GM21447 (cell line): Measurements from ENCODE around the gene FIZ1.

Source experiments
- ATAC-seq: cut with Tn5 transposase; IDR thresholded peaks from one replicate; pipeline ENCODE4 v1.9.1; 2021; ENCODE audit not compliant: unreplicated experiment

FIZ1 gene

DNA sequence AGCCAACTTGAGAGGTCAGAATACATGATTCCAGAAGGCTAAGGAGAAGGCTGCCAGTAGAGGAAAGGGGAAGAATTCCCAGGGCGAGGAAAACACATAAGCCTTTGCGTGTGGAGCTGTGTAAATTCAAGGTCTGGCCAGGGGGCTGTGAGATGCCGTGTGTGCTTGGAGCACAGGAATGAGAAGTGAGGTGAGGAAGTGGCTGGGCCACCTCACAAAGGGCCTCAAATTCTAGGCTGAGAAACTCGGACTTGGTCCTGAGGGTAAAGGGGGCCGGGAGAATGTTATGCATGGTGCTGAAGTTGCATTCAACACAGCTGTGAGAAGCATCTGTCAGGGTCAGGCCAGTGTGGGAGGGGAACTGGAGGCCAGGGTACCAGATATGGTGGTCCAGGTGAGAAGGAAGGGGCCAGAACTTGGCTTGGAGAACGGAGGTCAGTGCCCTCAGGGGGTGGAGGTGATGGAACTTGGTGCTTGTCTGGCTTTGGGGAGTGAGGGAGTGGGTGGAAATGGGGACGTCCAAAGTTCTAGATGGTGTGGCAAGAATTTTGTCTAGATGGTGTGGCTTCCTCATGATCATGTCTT, 36.6 kb upstream of the FIZ1 start:
- ATAC-seq, result no peak

DNA sequence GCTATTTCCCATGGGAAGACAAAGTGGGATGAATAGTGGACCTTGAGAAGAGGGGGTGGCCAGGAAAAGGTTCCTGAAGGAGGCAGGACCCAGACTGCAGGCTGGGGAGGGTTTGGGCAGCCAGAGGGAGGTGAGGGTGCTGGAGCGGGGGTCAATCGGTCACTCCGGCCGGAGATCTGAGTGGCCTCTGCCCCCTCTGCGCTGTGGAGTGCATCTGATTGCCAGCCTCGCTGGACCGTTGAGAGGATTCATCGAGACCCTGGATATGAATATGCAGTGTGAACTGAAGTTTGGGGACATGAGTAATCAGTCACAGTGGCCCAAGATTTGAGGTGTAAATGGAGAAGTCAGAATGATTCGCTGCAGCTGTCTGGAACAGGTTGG, 36.0 kb upstream of the FIZ1 start:
- no peak for ATAC-seq

DNA sequence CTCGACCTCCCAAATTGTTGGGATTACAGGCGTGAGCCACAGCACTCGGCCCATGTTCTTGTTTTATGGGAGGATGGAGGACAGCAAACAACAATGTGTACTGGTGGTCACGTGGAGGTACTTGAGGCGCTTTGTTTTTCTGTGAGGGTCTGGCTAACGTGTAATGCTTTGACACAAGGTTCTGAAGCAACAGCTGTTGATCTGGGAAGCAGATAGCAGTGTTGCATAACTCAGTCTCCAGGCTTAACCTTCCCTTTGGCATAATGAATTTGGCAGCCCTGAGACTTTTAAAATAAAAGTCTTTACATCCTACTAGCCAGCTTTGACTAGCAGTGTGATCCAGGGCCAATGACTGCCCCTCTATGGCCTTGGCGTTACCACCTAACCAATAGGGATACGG, 34.5 kb upstream of the FIZ1 start:
- no peak for ATAC-seq

DNA sequence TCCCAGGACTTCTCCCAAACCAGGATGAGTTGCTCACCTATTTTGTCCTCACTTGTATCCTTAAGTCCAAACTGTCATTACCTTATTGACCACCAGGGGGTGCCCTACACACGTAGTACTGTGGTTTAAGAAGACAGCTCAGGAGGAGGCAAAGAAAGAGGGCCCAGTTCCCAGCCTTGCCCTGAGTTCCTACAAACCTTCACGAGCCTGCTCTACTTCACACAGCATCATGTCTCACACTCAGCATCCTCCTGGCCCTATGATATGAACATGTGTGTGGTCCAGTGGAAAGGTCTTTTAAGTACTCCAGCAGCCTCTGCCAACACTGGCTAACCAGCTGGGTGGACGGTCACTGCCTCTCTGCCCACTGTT, 33.1 kb upstream of the FIZ1 start:
- no peak for ATAC-seq

DNA sequence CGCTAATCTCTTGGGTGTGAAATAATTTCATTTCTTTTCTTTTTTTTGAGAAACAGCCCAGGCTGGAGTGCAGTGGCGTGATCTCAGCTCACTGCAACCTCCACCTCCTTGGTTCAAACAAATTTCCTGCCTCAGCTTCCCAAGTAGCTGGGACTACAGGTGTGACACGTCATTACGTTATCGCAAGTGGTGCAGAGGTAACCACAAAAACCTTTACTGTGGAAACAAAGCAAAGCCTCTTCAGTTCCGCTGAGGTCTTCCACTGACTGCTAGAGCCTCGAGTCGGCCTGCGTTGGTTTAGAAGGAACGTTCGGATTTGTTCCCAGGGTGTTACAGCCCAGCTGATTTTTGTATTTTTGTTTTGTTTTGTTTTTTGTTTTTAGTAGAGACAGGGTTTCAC, 27.0 kb upstream of the FIZ1 start:
- ATAC-seq, result no peak

DNA sequence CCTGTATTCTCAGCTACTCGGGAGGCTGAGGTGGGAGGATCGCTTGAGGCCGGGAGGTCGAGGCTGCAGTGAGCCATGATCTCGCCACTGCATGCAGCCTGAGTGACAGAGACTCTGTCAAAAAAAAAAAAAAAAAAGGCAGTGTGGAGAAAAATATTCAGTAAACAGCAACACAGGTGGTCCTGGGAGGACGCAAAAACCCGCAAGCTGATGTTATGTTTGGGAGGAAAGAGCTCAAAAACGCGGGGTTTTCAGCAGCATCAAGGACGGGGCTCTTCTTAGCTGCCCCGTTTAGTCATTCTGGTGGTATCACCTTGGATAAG, 25.6 kb upstream of the FIZ1 start:
- ATAC-seq, result peak; percentile 7

DNA sequence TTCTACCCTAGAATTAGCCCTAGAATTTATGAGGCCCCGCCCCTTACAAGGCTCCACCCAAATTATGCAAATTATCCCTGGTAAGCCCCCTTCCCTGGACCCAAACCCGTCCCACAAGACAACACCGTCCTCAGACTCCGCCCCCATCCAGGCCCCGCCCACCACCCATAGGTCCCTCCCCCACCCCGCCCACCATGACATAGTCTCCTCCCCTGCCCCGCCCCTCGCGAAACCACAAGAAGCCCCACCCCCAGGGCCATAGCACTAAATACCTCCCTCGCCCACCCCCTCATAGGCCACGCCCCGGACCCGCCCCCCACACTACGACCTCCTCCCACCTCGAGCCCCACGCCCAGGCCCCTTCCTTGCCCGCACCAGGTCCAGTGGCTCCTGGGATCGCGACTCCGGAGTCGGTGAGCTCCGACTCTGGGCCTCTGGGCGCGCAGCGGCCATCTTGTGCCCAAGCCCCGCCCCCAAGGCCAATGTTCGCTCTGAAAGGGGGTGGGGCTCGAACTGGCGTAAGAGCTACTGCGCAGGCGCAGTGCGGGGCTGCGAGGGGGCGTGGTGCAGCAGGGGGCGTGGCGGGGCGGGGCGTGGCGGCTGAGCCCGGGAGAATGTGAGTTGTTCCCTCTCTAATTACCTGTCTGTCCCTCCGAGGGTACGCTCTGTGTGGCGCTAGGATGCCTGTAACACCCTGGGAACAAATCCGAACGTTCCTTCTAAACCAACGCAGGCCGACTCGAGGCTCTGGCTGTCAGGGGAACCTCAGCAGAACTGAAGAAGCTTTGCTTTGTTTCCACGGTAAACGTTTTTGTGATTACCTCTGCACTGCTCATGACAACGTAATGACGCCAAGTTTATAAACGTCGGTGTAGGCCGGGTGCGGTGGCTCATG, 25.0 kb upstream of the FIZ1 start, which contains the start of gene ZNF784:
Gene ZNF784 (minus strand): TSS at position 458 of the 895 bp plus-strand sequence. CDS start 5 bp downstream, at position 453.
- ATAC-seq, result peak; percentile 55

DNA sequence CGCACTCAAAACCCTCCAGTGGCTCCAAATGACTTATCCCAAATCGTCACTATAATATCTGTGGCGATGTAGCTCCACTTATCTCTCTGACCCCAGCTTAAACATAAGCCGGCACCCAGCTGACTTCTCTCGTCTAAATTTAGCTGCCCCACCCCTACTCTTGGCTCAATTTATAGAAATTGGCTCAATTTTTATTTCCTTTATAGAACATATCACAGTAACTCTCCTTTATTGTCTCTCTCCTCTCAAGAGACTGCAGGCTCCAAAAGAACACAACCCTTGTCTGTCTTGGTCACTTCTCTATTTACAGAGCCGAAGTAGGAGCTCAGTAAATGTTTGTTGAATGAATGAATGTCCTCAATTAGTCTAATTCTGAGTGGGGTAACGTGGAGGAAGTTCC, 24.2 kb upstream of the FIZ1 start:
- no peak for ATAC-seq

DNA sequence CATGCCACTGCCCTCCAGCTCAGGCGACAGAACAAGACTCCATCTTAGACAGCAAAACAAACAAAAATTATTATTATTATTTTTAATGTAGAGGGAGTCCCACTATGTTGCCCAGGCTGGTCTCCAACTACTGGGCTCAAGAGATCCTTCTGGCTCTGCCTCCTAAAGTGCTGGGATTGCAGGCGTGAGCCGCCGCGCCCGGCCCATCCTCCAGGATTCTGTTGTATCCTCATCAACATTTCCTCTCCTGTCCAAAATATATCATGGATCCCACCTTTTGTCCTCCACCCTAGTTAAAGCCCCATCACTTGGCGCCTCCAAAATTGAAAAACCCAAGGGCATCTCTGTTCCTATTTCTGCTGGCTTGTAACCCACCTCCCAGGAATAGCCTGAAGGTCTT, 23.8 kb upstream of the FIZ1 start:
- ATAC-seq, result no peak

DNA sequence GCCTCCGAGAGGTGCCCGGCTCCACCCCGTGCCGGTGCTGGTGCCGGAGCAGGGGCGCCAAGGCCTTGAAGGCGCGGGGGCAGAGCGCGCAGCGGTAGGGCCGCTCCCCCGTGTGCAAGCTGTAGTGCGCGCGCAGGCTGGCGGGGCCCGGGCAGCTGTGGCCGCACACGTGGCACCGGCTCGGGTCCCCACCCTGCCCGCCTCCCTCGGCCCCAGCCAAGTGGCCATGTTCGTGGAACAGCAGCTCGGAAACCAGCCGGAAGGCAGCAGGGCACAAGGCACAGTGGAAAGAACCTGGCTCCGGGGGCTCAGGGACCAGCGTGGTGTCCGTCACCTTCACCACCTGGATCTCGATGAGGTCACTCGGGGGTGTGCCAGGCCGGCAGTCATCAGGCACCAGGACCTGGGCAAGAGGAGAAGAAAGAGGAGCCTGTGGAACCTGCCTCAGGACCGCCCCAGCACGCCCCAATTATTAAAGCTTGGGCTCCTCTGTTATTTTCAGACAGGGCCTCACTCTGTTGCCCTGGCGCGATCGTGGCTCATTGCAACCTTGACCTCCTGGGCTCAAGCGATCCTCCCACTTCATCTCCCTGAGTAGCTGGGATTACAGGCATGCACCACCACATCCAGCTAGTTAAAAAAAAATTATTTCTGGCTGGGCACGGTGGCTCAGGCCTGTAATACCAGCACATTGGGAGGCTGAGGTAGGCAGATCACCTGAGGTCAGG, 23.1 kb upstream of the FIZ1 start:
- no peak for ATAC-seq

DNA sequence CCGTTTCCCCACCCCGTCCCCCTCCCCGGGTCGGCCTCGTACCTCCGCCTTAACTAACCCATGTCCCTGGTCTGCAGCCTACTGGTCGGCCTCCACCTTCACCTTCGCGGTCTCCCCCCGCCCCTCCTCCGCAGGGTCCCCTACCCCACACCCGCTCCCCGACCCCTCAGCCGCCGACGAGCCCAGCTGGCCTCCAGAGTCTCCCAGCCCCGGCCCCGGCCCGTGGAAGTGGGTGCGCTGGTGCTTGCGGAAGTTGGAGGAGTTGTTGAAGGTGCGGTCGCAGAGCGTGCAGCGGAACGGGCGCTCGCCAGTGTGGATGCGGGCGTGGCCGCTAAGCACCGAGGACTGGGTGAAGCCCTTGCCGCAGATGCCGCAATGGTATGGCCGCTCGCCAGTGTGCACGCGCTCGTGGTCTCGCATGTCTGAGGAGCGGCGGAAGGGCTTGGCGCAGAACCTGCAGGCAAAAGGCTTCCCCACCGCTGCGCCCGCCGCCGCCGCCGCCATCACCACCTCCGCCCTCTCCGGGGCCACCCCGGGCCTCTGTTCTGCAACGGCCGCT, 22.4 kb upstream of the FIZ1 start:
- no peak for ATAC-seq

DNA sequence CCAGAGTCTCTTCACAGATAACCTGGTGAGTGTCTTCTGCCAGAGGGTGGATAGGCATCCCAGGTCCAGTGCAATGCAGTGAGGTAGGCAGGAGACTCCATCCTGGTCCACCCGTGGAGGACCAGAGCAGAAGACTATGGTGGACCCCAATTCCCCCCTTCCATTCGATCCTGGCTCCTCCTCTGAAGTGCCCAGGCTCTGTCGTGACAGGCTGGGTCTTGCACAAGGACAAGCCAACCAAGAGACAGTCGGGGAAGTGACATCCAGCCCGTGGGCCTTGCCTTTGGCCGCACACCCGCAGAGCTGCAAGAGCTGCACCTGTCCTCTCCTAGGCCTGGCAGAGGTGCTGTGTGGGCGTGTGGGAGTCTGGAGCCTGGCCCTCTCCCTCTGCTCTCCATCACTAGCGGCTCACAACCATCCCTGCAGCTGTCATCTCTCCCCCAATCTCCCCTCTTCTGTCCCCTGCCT, 21.9 kb upstream of the FIZ1 start:
- no peak for ATAC-seq

DNA sequence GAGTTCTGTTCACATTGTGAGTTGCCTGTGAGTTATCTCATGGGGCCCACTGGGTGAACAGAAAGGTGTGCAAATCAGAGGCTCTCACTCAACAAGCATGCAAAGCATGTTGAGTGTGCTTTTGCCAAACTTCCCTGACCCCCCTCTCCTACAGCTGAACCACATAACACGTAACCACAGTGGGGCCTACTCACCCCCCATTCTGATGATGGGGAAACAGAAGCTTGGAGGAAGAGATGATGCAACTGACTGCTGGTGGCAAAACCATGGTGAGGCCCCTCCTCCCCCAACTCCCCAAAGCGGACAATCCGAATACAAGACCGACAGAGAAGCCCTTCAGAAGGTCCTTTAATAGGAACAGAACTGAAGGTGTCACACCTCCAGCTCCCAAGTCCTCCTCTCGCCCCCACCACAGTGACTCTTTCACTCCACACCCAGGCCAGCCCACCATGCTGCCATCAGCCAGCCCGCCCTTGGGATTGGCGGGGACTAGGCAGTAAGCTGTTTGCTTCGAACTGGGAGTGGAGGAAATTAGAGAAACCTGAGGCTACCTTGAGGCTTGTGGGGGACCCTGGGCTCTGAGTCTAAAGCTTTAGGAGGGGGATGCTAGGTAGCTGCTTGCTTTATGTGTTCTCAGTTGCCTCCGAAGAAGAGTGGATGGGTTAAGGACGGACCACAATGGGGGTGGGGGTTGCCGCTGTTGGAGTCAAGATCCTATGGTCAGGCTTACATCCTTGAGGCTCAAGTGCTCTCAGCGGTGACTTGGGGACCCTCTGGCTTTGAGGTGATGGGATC, 21.3 kb upstream of the FIZ1 start:
- no peak for ATAC-seq

DNA sequence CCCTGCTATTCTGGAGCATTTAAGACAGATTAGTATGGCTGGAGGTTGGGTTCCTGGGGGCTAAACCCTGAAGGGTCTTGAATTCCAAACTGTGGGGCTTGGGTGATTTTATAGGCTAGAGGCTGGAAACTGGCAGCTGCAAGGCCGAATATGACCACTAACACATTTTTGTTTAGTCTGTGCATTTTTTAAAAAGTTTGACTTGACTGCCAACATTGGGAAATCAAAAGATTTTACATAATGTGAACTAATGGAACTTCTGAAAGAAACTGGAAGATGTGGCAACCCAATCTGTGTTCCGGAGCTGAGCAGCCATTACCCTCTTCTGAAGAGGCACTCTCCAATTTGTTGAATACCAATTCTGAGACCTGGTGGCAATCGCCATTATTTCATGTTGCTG, 20.0 kb upstream of the FIZ1 start:
- ATAC-seq, result no peak

DNA sequence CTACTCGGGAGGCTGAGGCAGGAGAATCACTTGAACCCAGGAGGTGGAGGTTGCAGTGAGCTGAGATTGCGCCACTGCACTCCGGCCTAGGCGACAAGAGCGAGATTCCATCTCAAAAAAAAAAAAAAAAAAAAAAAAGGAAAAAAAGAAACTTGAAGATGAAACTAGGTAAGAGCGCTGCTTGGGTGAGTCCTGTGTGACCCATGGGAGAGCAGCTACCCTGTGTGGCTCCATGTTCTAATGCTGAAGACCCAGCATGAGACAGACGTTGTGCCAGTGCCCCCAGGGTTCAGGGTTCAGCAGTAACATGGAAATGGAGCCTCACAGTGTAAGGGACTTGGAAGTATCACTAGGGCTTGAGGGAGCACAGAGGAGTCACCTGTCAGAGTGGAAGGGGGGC, 19.1 kb upstream of the FIZ1 start:
- ATAC-seq, result no peak

DNA sequence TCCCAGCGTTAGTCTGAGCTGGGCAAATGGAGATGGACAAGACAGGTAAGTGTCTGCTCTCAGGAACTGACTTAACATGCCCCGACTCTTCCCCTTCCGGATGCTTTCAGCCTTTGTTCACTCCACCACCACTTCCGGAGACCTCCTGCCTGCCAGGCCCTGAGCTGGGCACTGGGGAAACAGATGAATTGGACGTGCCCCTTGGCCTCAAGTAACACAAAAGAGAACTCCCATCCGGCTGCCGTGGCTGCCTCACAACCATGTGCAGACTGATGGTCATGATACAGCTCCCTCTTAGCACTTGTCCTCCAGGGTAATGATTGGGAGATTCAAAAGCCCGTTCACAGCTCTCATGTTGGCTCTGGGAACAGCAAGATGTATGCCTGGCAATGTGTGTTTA, 18.1 kb upstream of the FIZ1 start:
- ATAC-seq, result no peak

DNA sequence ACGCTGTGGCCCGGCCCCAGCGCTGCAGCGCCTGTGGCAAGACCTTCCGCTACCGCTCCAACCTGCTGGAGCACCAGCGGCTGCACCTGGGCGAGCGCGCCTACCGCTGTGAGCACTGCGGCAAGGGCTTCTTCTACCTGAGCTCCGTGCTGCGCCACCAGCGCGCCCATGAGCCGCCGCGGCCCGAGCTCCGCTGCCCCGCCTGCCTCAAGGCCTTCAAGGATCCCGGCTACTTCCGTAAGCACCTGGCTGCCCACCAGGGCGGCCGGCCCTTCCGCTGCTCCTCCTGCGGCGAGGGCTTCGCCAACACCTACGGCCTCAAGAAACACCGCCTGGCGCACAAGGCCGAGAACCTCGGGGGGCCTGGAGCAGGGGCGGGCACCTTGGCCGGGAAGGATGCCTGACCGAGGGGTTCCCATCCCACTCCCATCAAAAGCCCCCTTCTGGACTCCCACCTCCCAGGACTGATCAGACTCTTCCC, 17.1 kb upstream of the FIZ1 start:
- no peak for ATAC-seq

DNA sequence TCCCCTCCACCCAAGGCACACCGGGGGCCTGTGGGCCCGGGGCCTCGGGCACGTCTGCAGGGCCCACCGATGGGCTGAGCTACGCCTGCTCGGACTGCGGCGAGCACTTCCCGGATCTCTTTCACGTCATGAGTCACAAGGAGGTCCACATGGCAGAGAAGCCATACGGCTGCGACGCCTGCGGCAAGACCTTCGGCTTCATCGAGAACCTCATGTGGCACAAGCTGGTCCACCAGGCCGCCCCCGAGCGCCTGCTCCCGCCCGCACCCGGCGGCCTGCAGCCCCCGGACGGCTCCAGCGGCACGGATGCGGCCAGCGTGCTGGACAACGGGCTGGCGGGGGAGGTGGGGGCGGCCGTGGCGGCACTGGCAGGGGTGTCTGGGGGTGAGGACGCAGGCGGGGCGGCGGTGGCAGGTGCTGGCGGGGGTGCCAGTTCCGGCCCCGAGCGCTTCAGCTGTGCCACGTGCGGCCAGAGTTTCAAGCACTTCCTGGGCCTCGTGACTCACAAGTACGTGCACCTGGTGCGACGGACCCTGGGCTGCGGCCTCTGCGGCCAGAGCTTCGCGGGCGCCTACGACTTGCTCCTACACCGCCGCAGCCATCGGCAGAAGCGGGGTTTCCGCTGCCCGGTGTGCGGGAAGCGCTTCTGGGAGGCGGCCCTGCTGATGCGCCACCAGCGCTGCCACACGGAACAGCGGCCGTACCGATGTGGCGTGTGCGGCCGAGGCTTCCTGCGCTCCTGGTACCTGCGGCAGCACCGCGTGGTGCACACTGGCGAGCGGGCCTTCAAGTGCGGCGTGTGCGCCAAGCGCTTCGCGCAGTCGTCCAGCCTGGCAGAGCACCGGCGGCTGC, 16.5 kb upstream of the FIZ1 start:
- ATAC-seq, result no peak

DNA sequence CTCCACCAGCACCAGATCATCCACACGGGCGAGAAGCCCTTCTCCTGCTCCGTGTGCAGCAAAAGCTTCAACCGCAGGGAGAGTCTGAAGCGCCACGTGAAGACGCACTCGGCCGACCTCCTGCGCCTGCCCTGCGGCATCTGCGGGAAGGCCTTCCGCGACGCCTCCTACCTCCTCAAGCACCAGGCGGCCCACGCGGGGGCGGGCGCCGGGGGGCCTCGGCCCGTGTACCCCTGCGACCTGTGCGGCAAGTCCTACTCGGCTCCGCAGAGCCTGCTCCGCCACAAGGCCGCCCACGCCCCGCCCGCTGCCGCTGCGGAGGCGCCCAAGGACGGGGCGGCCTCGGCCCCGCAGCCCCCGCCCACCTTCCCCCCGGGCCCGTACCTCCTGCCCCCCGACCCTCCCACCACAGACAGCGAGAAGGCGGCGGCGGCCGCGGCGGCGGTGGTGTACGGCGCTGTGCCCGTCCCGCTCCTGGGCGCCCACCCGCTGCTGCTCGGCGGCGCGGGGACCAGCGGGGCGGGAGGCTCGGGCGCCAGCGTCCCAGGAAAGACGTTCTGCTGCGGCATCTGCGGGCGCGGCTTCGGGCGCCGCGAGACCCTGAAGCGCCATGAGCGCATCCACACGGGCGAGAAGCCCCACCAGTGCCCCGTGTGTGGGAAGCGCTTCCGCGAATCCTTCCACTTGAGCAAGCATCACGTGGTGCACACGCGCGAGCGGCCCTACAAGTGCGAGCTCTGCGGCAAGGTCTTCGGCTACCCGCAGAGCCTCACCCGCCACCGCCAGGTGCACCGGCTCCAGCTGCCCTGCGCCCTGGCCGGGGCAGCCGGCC, 15.6 kb upstream of the FIZ1 start:
- no peak for ATAC-seq
